Neural cell (in vitro differentiated cells): Measurements from ENCODE around the gene SLFNL1. TPM values are rescaled to one million over a fixed set of nuclear protein-coding genes. Genes with fewer than 3 reads are reported as not detected.

ENCODE experiments used
- H2AFZ ChIP-seq: fragments of 200-600, 300-800 bp; sonication (generic), shearing (Covaris generic); 2 replicates; pipeline ENCODE4 v1.6.0; 2014; ENCODE audit warnings: low read depth, mild to moderate bottlenecking, antibody characterized with exemption, low read length, moderate library complexity
- H3F3A ChIP-seq: fragments of 200-600 bp; shearing (Covaris generic); 2 replicates; pipeline ENCODE4 v1.6.1; 2016; ENCODE audit warnings: mild to moderate bottlenecking, moderate library complexity, mixed read lengths, antibody characterized with exemption, low read length; ENCODE audit not compliant: insufficient read depth, poor library complexity, severe bottlenecking
- H3K27ac ChIP-seq: fragments of 200-600, 300-800 bp; sonication (generic), shearing (Covaris generic); 2 replicates; pipeline ENCODE4 v1.5.1; 2014; ENCODE audit warnings: mild to moderate bottlenecking, low read length, moderate library complexity
- H3K27me3 ChIP-seq: fragments of 300-800, 200-600 bp; sonication (generic), shearing (Covaris generic); 2 replicates; pipeline ENCODE4 v1.6.0; 2014; ENCODE audit warnings: mild to moderate bottlenecking, low read depth, low read length, moderate library complexity; ENCODE audit not compliant: insufficient read depth
- H3K36me3 ChIP-seq: fragments of 300-800, 200-600 bp; sonication (generic), shearing (Covaris generic); 2 replicates; pipeline ENCODE4 v1.5.1; 2014; ENCODE audit warnings: mild to moderate bottlenecking, antibody characterized with exemption, low read length, moderate library complexity; ENCODE audit not compliant: insufficient read depth
- H3K4me2 ChIP-seq: fragments of 300-800, 200-600 bp; sonication (generic), shearing (Covaris generic); 2 replicates; pipeline ENCODE4 v1.6.0; 2014; ENCODE audit warnings: mild to moderate bottlenecking, low read length
- H3K4me3 ChIP-seq: fragments of 300-800, 200-600 bp; sonication (generic), shearing (Covaris generic); 2 replicates; pipeline ENCODE4 v1.5.1; 2014; ENCODE audit warnings: mild to moderate bottlenecking, low read length, moderate library complexity
- H3K79me2 ChIP-seq: fragments of 200-600 bp; shearing (Covaris generic); replicated peaks from 2 replicates; pipeline ENCODE4 v1.6.0; 2014; ENCODE audit warnings: mild to moderate bottlenecking, low read length, moderate library complexity; ENCODE audit not compliant: insufficient read depth
- H3K9ac ChIP-seq: fragments of 300-800, 200-600 bp; sonication (generic), shearing (Covaris generic); 2 replicates; pipeline ENCODE4 v1.6.1; 2016; ENCODE audit warnings: mild to moderate bottlenecking, low read length, mixed read lengths
- H3K9me2 ChIP-seq: fragments of 200-600 bp; shearing (Covaris generic); 2 replicates; pipeline ENCODE4 v1.6.1; 2016; ENCODE audit warnings: mild to moderate bottlenecking, low read length, mixed read lengths; ENCODE audit not compliant: insufficient read depth
- H3K9me3 ChIP-seq: fragments of 200-600, 300-800 bp; sonication (generic), shearing (Covaris generic); 2 replicates; pipeline ENCODE4 v1.6.1; 2016; ENCODE audit warnings: mild to moderate bottlenecking, mixed run types, low read length, moderate library complexity, mixed read lengths
- H4K20me1 ChIP-seq: fragments of 200-600 bp; shearing (Covaris generic); 2 replicates; pipeline ENCODE4 v1.6.1; 2016; ENCODE audit warnings: mild to moderate bottlenecking, mixed run types; ENCODE audit not compliant: insufficient read depth
- EP300 ChIP-seq: fragments of 450-650 bp; conservative IDR thresholded peaks from 2 replicates; pipeline ENCODE4 v1.6.1; 2014; ENCODE audit warnings: antibody characterized with exemption, mild to moderate bottlenecking, moderate library complexity; ENCODE audit not compliant: poor library complexity, severe bottlenecking
- EZH2 ChIP-seq: fragments of 200-600, 300-800 bp; shearing (Covaris generic), sonication (generic); IDR thresholded peaks from 2 replicates; pipeline ENCODE4 v1.6.1; 2014; ENCODE audit warnings: antibody characterized with exemption, low read length, borderline replicate concordance, mild to moderate bottlenecking; ENCODE audit not compliant: insufficient read depth, poor library complexity, severe bottlenecking
- MXI1 ChIP-seq: fragments of 450-650 bp; conservative IDR thresholded peaks from 2 replicates; pipeline ENCODE4 v1.6.1; 2014; ENCODE audit warnings: antibody characterized with exemption, mild to moderate bottlenecking; ENCODE audit not compliant: poor library complexity, severe bottlenecking
- POLR2AphosphoS5 ChIP-seq: IDR thresholded peaks from 2 replicates; pipeline ENCODE4 v1.6.1; 2012
- RAD21 ChIP-seq: fragments of 450-650 bp; conservative IDR thresholded peaks from 2 replicates; pipeline ENCODE4 v1.6.1; 2014; ENCODE audit warnings: antibody characterized with exemption, mild to moderate bottlenecking, moderate library complexity
- SMC3 ChIP-seq: fragments of 450-650 bp; conservative IDR thresholded peaks from 2 replicates; pipeline ENCODE4 v1.6.1; 2014; ENCODE audit warnings: antibody characterized with exemption, mild to moderate bottlenecking, moderate library complexity; ENCODE audit not compliant: poor library complexity
- TAF1 ChIP-seq: IDR thresholded peaks from 2 replicates; pipeline ENCODE4 v1.6.1; 2012; ENCODE audit warnings: low read depth
- polyA plus RNA-seq: library from polyadenylated mRNA; depleted of rRNA; stranded (reverse); fragments of >200 nt; gene quantifications from 2 replicates; pipeline ENCODE4 v1.2.3, GENCODE V29; 2014
- TF ChIP-seq, protein P1 (sequence below): fragments of 450-650 bp; IDR thresholded peaks from 2 replicates; pipeline ENCODE4 v1.5.1; 2014; ENCODE audit warnings: antibody characterized with exemption, mild to moderate bottlenecking, moderate library complexity; ENCODE audit not compliant: poor library complexity, severe bottlenecking
- TF ChIP-seq, protein P2 (sequence below): IDR thresholded peaks from 2 replicates; pipeline ENCODE4 v1.6.1; 2012; ENCODE audit warnings: borderline replicate concordance

The SLFNL1 gene
- polyA plus RNA-seq, 1 donor from 2014 or later = 0.26 TPM

- Histone ChIP-seq H3K9me2 (no peaks in the 10 kb centered on the region), H3K9me3 (no peaks in the 10 kb centered on the region), H3K36me3 (peaks cover 6% of the 10 kb centered on the region), H3F3A (no peaks in the 10 kb centered on the region), H3K27me3 (no peaks in the 10 kb centered on the region), H3K79me2 (no peaks in the 10 kb centered on the region), H3K4me2 (no peak overlapping the region), H3K9ac (no peak overlapping the region), H2AFZ (no peak overlapping the region), H3K4me3 (no peak overlapping the region), H4K20me1 (no peaks in the 10 kb centered on the region), H3K27ac (no peak overlapping the region)
- TF ChIP-seq, protein P1, sequence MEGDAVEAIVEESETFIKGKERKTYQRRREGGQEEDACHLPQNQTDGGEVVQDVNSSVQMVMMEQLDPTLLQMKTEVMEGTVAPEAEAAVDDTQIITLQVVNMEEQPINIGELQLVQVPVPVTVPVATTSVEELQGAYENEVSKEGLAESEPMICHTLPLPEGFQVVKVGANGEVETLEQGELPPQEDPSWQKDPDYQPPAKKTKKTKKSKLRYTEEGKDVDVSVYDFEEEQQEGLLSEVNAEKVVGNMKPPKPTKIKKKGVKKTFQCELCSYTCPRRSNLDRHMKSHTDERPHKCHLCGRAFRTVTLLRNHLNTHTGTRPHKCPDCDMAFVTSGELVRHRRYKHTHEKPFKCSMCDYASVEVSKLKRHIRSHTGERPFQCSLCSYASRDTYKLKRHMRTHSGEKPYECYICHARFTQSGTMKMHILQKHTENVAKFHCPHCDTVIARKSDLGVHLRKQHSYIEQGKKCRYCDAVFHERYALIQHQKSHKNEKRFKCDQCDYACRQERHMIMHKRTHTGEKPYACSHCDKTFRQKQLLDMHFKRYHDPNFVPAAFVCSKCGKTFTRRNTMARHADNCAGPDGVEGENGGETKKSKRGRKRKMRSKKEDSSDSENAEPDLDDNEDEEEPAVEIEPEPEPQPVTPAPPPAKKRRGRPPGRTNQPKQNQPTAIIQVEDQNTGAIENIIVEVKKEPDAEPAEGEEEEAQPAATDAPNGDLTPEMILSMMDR = no peak
- no peak for TF ChIP-seq EZH2
- TF ChIP-seq TAF1 = no peak
- no peak for TF ChIP-seq MXI1
- TF ChIP-seq POLR2AphosphoS5 = no peak
These were observed 899 bp upstream of the SLFNL1 start for GRCh38 chr1:41022424-41022823.

GRCh38 chr1:41020654-41021053, 871 bp downstream of the SLFNL1 start:
- H3K4me2 ChIP-seq = no peak overlapping the region
- no peak overlapping the region for H3K27ac ChIP-seq
- H2AFZ ChIP-seq = no peak overlapping the region
- H3K9me2 ChIP-seq = no peaks in the 10 kb centered on the region
- no peaks in the 10 kb centered on the region for H4K20me1 ChIP-seq
- H3K9me3 ChIP-seq = no peaks in the 10 kb centered on the region
- no peaks in the 10 kb centered on the region for H3K36me3 ChIP-seq
- H3K4me3 ChIP-seq = no peak overlapping the region
- no peaks in the 10 kb centered on the region for H3F3A ChIP-seq
- TF ChIP-seq TAF1 (no peak), EP300 (no peak), MXI1 (no peak), RAD21 (no peak), EZH2 (no peak), SMC3 (no peak), POLR2AphosphoS5 (no peak)
- TF ChIP-seq, protein P1 = no peak
- TF ChIP-seq, protein P2, sequence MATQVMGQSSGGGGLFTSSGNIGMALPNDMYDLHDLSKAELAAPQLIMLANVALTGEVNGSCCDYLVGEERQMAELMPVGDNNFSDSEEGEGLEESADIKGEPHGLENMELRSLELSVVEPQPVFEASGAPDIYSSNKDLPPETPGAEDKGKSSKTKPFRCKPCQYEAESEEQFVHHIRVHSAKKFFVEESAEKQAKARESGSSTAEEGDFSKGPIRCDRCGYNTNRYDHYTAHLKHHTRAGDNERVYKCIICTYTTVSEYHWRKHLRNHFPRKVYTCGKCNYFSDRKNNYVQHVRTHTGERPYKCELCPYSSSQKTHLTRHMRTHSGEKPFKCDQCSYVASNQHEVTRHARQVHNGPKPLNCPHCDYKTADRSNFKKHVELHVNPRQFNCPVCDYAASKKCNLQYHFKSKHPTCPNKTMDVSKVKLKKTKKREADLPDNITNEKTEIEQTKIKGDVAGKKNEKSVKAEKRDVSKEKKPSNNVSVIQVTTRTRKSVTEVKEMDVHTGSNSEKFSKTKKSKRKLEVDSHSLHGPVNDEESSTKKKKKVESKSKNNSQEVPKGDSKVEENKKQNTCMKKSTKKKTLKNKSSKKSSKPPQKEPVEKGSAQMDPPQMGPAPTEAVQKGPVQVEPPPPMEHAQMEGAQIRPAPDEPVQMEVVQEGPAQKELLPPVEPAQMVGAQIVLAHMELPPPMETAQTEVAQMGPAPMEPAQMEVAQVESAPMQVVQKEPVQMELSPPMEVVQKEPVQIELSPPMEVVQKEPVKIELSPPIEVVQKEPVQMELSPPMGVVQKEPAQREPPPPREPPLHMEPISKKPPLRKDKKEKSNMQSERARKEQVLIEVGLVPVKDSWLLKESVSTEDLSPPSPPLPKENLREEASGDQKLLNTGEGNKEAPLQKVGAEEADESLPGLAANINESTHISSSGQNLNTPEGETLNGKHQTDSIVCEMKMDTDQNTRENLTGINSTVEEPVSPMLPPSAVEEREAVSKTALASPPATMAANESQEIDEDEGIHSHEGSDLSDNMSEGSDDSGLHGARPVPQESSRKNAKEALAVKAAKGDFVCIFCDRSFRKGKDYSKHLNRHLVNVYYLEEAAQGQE = no peak
- no peaks in the 10 kb centered on the region for H3K79me2 ChIP-seq
- H3K27me3 ChIP-seq = no peaks in the 10 kb centered on the region
- H3K9ac ChIP-seq = no peak overlapping the region
